Liver (tissue), 9 donors: Measurements from ENCODE around the gene HORMAD2. TPM values are rescaled to one million over a fixed set of nuclear protein-coding genes. Genes with fewer than 3 reads are reported as not detected.

ENCODE experiments used
- DNase-seq: peaks from one replicate; pipeline ENCODE4 v3.0.0-alpha.2; 2017; ENCODE audit warnings: low spot score
- H3K27ac ChIP-seq, 2 donors: one replicate each; pipeline ENCODE4 v1.7.0; 2013; ENCODE audit warnings: inconsistent platforms in 2 of 2, low read length in 2 of 2, control low read depth in 1 of 2, low read depth in 1 of 2, mild to moderate bottlenecking in 1 of 2
- H3K27me3 ChIP-seq, 4 donors: one replicate each; pipeline versions ENCODE4 v1.6.1 to v1.7.0; 2013; ENCODE audit warnings: low read length in 3 of 4, inconsistent platforms in 1 of 4, mild to moderate bottlenecking in 1 of 4, moderate library complexity in 1 of 4; ENCODE audit not compliant: control insufficient read depth in 4 of 4, insufficient read depth in 4 of 4
- H3K36me3 ChIP-seq, 4 donors: one replicate each; pipeline versions ENCODE4 v1.6.1 to v1.7.0; 2013; ENCODE audit warnings: low read length in 3 of 4, mild to moderate bottlenecking in 3 of 4, low read depth in 1 of 4, moderate library complexity in 1 of 4; ENCODE audit not compliant: control insufficient read depth in 4 of 4, insufficient read depth in 3 of 4
- H3K4me1 ChIP-seq, 4 donors: one replicate each; pipeline versions ENCODE4 v1.6.1 to v1.7.0; 2013; ENCODE audit warnings: low read length in 3 of 4, mild to moderate bottlenecking in 3 of 4, moderate library complexity in 1 of 4; ENCODE audit not compliant: control insufficient read depth in 4 of 4, insufficient read depth in 4 of 4
- H3K4me3 ChIP-seq, 3 donors: one replicate each; pipeline versions ENCODE4 v1.6.1 to v1.7.0; 2013; ENCODE audit warnings: low read length in 3 of 3, control low read depth in 1 of 3, low read depth in 1 of 3, mild to moderate bottlenecking in 1 of 3
- H3K9ac ChIP-seq, 2 donors: one replicate each; pipeline ENCODE4 v1.7.0; 2013; ENCODE audit warnings: low read length in 2 of 2, mild to moderate bottlenecking in 2 of 2, moderate library complexity in 2 of 2, control low read depth in 1 of 2, low read depth in 1 of 2
- H3K9me3 ChIP-seq, 4 donors: one replicate each; pipeline versions ENCODE4 v1.6.1 to v1.7.0; 2013; ENCODE audit warnings: low read length in 3 of 4; ENCODE audit not compliant: control insufficient read depth in 4 of 4
- EGR1 ChIP-seq, 2 donors: IDR thresholded peaks; 2 replicates each; pipeline ENCODE4 v1.6.1; 2016 to 2018; ENCODE audit warnings: antibody characterized with exemption in 2 of 2, low read depth in 2 of 2
- FOXA1 ChIP-seq: IDR thresholded peaks from 2 replicates; pipeline ENCODE4 v1.6.1; 2016; ENCODE audit warnings: antibody characterized with exemption
- FOXA2 ChIP-seq: IDR thresholded peaks from 2 replicates; pipeline ENCODE4 v1.6.1; 2016; ENCODE audit warnings: antibody characterized with exemption
- GABPA ChIP-seq, 2 donors: IDR thresholded peaks in 1 of 2; conservative IDR thresholded peaks in 1 of 2; 2 replicates each; pipeline ENCODE4 v1.6.1; 2016; ENCODE audit warnings: antibody characterized with exemption in 2 of 2, mild to moderate bottlenecking in 1 of 2, moderate library complexity in 1 of 2
- HNF4A ChIP-seq, 2 donors: conservative IDR thresholded peaks; 2 replicates each; pipeline ENCODE4 v1.6.1; 2016; ENCODE audit warnings: antibody characterized with exemption in 2 of 2, mild to moderate bottlenecking in 2 of 2
- HNF4G ChIP-seq: IDR thresholded peaks from 2 replicates; pipeline ENCODE4 v1.6.1; 2016; ENCODE audit warnings: antibody characterized with exemption
- JUND ChIP-seq, 2 donors: IDR thresholded peaks; 2 replicates each; pipeline ENCODE4 v1.6.1; 2016; ENCODE audit warnings: antibody characterized with exemption in 2 of 2
- MAX ChIP-seq: IDR thresholded peaks from 2 replicates; pipeline ENCODE4 v1.6.1; 2016; ENCODE audit warnings: antibody characterized with exemption
- NR2F2 ChIP-seq: IDR thresholded peaks from 2 replicates; pipeline ENCODE4 v1.6.1; 2016; ENCODE audit warnings: antibody characterized with exemption
- RAD21 ChIP-seq, 2 donors: IDR thresholded peaks; 2 replicates each; pipeline ENCODE4 v1.6.1; 2016; ENCODE audit warnings: antibody characterized with exemption in 2 of 2, mild to moderate bottlenecking in 2 of 2
- RXRA ChIP-seq, 2 donors: IDR thresholded peaks; 2 replicates each; pipeline ENCODE4 v1.6.1; 2017 to 2018; ENCODE audit warnings: antibody characterized with exemption in 2 of 2, mild to moderate bottlenecking in 1 of 2
- SP1 ChIP-seq: IDR thresholded peaks from 2 replicates; pipeline ENCODE4 v1.6.1; 2018; ENCODE audit warnings: antibody characterized with exemption, mild to moderate bottlenecking
- TAF1 ChIP-seq: conservative IDR thresholded peaks from 2 replicates; pipeline ENCODE4 v1.6.1; 2016; ENCODE audit warnings: antibody characterized with exemption, mild to moderate bottlenecking
- YY1 ChIP-seq: IDR thresholded peaks from 2 replicates; pipeline ENCODE4 v1.6.1; 2016; ENCODE audit warnings: antibody characterized with exemption, mild to moderate bottlenecking
- WGBS: extraction: QIAGEN DNeasy Blood & Tissue Kit; methylation state at CpG from one replicate; pipeline ENCODE4 v1.1.7; 2013; 5-methylcytosine and 5-hydroxymethylcytosine counted together
- polyA plus RNA-seq, 2 donors: library from polyadenylated mRNA; stranded (reverse) in 1 of 2; unstranded in 1 of 2; fragments of 200-250 nt in 1 of 2; fragments of >200 nt in 1 of 2; fragmentation: Nextera tagmentation in 1 of 2; extraction: Ambion mirVana in 1 of 2; gene quantifications; one replicate each; pipeline versions ENCODE4 v1.2.1 to v1.2.3, GENCODE V29; 2013 to 2015
- total RNA-seq, 2 donors: library from RNA; depleted of rRNA; stranded (reverse); fragments of >200 nt; gene quantifications; one replicate each; pipeline ENCODE4 v1.2.3, GENCODE V29; 2014
- TF ChIP-seq, protein P1 (sequence below): IDR thresholded peaks from 2 replicates; pipeline ENCODE4 v1.6.1; 2016; ENCODE audit warnings: antibody characterized with exemption
- TF ChIP-seq, protein P2 (sequence below): fragments of 150-350 bp; IDR thresholded peaks from 2 replicates; pipeline ENCODE4 v1.5.1; 2017; ENCODE audit warnings: improper control_type of control experiment, low read depth, low read length; ENCODE audit not compliant: missing input control
- TF ChIP-seq, protein P3 (sequence below): IDR thresholded peaks from 2 replicates; pipeline ENCODE4 v1.6.1; 2016; ENCODE audit warnings: antibody characterized with exemption
- TF ChIP-seq, protein P4 (sequence below): IDR thresholded peaks from 2 replicates; pipeline ENCODE4 v1.6.1; 2016; ENCODE audit warnings: antibody characterized with exemption, mild to moderate bottlenecking
- donor health status: healthy.
- donor health status: healthy.
- donor health status: healthy.
- donor health status: healthy.
- donor health status: healthy.

Gene HORMAD2
- total and polyA plus RNA-seq, 4 donors = 0.44 to 2.8 (median 0.47) TPM; not detected in 1

- 75% methylated on average over 4 of the region's 4 CpGs for WGBS
- TF ChIP-seq, protein P1, sequence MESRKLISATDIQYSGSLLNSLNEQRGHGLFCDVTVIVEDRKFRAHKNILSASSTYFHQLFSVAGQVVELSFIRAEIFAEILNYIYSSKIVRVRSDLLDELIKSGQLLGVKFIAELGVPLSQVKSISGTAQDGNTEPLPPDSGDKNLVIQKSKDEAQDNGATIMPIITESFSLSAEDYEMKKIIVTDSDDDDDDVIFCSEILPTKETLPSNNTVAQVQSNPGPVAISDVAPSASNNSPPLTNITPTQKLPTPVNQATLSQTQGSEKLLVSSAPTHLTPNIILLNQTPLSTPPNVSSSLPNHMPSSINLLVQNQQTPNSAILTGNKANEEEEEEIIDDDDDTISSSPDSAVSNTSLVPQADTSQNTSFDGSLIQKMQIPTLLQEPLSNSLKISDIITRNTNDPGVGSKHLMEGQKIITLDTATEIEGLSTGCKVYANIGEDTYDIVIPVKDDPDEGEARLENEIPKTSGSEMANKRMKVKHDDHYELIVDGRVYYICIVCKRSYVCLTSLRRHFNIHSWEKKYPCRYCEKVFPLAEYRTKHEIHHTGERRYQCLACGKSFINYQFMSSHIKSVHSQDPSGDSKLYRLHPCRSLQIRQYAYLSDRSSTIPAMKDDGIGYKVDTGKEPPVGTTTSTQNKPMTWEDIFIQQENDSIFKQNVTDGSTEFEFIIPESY = no peak
- TF ChIP-seq HNF4A (conservative IDR thresholded peaks at IDR 0.05) = no peak
- TF ChIP-seq, protein P2, sequence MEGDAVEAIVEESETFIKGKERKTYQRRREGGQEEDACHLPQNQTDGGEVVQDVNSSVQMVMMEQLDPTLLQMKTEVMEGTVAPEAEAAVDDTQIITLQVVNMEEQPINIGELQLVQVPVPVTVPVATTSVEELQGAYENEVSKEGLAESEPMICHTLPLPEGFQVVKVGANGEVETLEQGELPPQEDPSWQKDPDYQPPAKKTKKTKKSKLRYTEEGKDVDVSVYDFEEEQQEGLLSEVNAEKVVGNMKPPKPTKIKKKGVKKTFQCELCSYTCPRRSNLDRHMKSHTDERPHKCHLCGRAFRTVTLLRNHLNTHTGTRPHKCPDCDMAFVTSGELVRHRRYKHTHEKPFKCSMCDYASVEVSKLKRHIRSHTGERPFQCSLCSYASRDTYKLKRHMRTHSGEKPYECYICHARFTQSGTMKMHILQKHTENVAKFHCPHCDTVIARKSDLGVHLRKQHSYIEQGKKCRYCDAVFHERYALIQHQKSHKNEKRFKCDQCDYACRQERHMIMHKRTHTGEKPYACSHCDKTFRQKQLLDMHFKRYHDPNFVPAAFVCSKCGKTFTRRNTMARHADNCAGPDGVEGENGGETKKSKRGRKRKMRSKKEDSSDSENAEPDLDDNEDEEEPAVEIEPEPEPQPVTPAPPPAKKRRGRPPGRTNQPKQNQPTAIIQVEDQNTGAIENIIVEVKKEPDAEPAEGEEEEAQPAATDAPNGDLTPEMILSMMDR = no peak
- TF ChIP-seq FOXA1 = no peak
- TF ChIP-seq SP1 = no peak
- TF ChIP-seq, protein P3, sequence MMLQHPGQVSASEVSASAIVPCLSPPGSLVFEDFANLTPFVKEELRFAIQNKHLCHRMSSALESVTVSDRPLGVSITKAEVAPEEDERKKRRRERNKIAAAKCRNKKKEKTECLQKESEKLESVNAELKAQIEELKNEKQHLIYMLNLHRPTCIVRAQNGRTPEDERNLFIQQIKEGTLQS = no peak
- no peak for TF ChIP-seq RAD21 (IDR thresholded peaks at IDR 0.05)
- no peak for TF ChIP-seq JUND (IDR thresholded peaks at IDR 0.05)
- TF ChIP-seq MAX = no peak
- TF ChIP-seq GABPA (IDR thresholded peaks at IDR 0.05 in 1 of 2, conservative IDR thresholded peaks at IDR 0.05 in 1 of 2) = no peak
- TF ChIP-seq YY1 = no peak
- peak overlapping the region; percentile 45 to 72 for H3K27ac ChIP-seq
- no peak overlapping the region for H3K9ac ChIP-seq
- H3K4me1 ChIP-seq = peaks cover 0 to 9% (median 6%) of the 10 kb centered on the region in 4 donors
- no peak for DNase-seq
- no peak overlapping the region for H3K4me3 ChIP-seq
- no peaks in the 10 kb centered on the region for H3K9me3 ChIP-seq
- H3K27me3 ChIP-seq = no peaks in the 10 kb centered on the region
- H3K36me3 ChIP-seq = no peaks in the 10 kb centered on the region
Observed at GRCh38 chr22:30044881-30045493, 35.3 kb upstream of the HORMAD2 start.

- WGBS = 94% methylated on average over 4 of the region's 4 CpGs
- Histone ChIP-seq H3K9me3 (no peaks in the 10 kb centered on the region), H3K9ac (no peak overlapping the region), H3K27me3 (no peaks in the 10 kb centered on the region), H3K4me1 (peaks cover 0 to 9% (median 6%) of the 10 kb centered on the region in 4 donors), H3K36me3 (no peaks in the 10 kb centered on the region), H3K27ac (no peak overlapping the region), H3K4me3 (no peak overlapping the region)
- DNase-seq = no peak
- TF ChIP-seq TAF1 (no peak), RAD21 (IDR thresholded peaks at IDR 0.05) (no peak), HNF4G (no peak), RXRA (IDR thresholded peaks at IDR 0.05) (no peak), JUND (IDR thresholded peaks at IDR 0.05) (no peak), EGR1 (IDR thresholded peaks at IDR 0.05; ENCODE audit: low read depth in 2 of 2) (no peak), FOXA1 (no peak), GABPA (IDR thresholded peaks at IDR 0.05 in 1 of 2, conservative IDR thresholded peaks at IDR 0.05 in 1 of 2) (no peak), MAX (no peak), NR2F2 (no peak), FOXA2 (no peak), SP1 (no peak)
- TF ChIP-seq, protein P2 = no peak
- TF ChIP-seq, protein P1 = no peak
- TF ChIP-seq, protein P4, sequence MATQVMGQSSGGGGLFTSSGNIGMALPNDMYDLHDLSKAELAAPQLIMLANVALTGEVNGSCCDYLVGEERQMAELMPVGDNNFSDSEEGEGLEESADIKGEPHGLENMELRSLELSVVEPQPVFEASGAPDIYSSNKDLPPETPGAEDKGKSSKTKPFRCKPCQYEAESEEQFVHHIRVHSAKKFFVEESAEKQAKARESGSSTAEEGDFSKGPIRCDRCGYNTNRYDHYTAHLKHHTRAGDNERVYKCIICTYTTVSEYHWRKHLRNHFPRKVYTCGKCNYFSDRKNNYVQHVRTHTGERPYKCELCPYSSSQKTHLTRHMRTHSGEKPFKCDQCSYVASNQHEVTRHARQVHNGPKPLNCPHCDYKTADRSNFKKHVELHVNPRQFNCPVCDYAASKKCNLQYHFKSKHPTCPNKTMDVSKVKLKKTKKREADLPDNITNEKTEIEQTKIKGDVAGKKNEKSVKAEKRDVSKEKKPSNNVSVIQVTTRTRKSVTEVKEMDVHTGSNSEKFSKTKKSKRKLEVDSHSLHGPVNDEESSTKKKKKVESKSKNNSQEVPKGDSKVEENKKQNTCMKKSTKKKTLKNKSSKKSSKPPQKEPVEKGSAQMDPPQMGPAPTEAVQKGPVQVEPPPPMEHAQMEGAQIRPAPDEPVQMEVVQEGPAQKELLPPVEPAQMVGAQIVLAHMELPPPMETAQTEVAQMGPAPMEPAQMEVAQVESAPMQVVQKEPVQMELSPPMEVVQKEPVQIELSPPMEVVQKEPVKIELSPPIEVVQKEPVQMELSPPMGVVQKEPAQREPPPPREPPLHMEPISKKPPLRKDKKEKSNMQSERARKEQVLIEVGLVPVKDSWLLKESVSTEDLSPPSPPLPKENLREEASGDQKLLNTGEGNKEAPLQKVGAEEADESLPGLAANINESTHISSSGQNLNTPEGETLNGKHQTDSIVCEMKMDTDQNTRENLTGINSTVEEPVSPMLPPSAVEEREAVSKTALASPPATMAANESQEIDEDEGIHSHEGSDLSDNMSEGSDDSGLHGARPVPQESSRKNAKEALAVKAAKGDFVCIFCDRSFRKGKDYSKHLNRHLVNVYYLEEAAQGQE = no peak
Observed at GRCh38 chr22:30045494-30045887, 34.8 kb upstream of the HORMAD2 start.
